Activated CD4-positive, alpha-beta T cell treated with anti-CD3 and anti-CD28 coated beads for 36 hours (primary cell): Measurements from ENCODE around the gene P2RY2. TPM values are rescaled to one million over a fixed set of nuclear protein-coding genes. Genes with fewer than 3 reads are reported as not detected.

Source experiments
- ATAC-seq: fragments of 200-7000 bp; cut with Tn5 transposase; one replicate; pipeline ENCODE4 v1.10.0; 2021; ENCODE audit warnings: mild to moderate bottlenecking, moderate library complexity
- CTCF ChIA-PET: fragments of 350-600 bp; sonication (Branson Sonifier 250); formaldehyde crosslinking; loops from one replicate; lab custom pipeline; 2021; ENCODE audit warnings: antibody characterized with exemption; lab: Charles Lee
- POLR2A ChIA-PET: fragments of 350-600 bp; sonication (Branson Sonifier 250); formaldehyde crosslinking; loops from one replicate; lab custom pipeline; 2021; ENCODE audit warnings: antibody characterized with exemption, inconsistent platforms; lab: Charles Lee
- DNase-seq: peaks from one replicate; pipeline ENCODE4 v3.0.0-alpha.2; 2020
- H3K27ac Mint-ChIP-seq: one replicate; pipeline ENCODE4 v1.8.0; 2021; ENCODE audit warnings: mixed read lengths
- H3K27me3 Mint-ChIP-seq: one replicate; pipeline ENCODE4 v1.8.0; 2021; ENCODE audit warnings: mixed read lengths
- H3K36me3 Mint-ChIP-seq: one replicate; pipeline ENCODE4 v1.8.0; 2021; ENCODE audit warnings: low read depth, mixed read lengths
- H3K4me1 Mint-ChIP-seq: one replicate; pipeline ENCODE4 v1.8.0; 2021; ENCODE audit warnings: mixed read lengths
- H3K4me3 Mint-ChIP-seq: one replicate; pipeline ENCODE4 v1.8.0; 2021; ENCODE audit warnings: mild to moderate bottlenecking, moderate library complexity, mixed read lengths
- H3K9me3 Mint-ChIP-seq: one replicate; pipeline ENCODE4 v1.8.0; 2021; ENCODE audit warnings: low read depth, mixed read lengths
- intact Hi-C, 2 experiments: fragments of 100-400 bp; cut with DNase I in 1 of 2; cut with micrococcal nuclease in 1 of 2; formaldehyde crosslinking; loops; one replicate each; pipeline versions ENCODE4 v1.14.2 to v1.15.1; 2022 to 2024; cut with DNase I, micrococcal nuclease
- total RNA-seq, 2 experiments: library from RNA; stranded (reverse); gene quantifications; one replicate each; pipeline ENCODE4 v1.2.3, GENCODE V29; 2021

The P2RY2 gene
- total RNA-seq, 2 experiments from 2014 or later, result not detected

- intact Hi-C loops, result loop anchor here in 1 of 2 experiments (1.0 kb wide), 1 partner anchor 52 kb away; no protein-coding TSS in a partner anchor
- Mint-ChIP-seq H3K36me3 (no peaks in the 10 kb centered on the region), H3K9me3 (no peaks in the 10 kb centered on the region), H3K27me3 (no peaks in the 10 kb centered on the region), H3K4me1 (peaks cover 2% of the 10 kb centered on the region), H3K4me3 (no peak overlapping the region), H3K27ac (no peak overlapping the region)
- ChIA-PET POLR2A (no interaction called here), CTCF (interaction anchor here (0.6 to 1.7 kb wide), 7 partner anchors 17 to 1097 kb away, joined by 3 to 7 read pairs (median 4); no protein-coding TSS in a partner anchor)
- no peak for ATAC-seq
- no peak for DNase-seq
Measured at GRCh38 chr11:73237471-73238290, 19.6 kb downstream of the P2RY2 start.

GRCh38 chr11:73239111-73239521, 21.0 kb downstream of the P2RY2 start:
- ChIA-PET CTCF (interaction anchor here (0.7 to 1.8 kb wide), 3 partner anchors 53 to 514 kb away, joined by 3 to 6 read pairs (median 5); no protein-coding TSS in a partner anchor), POLR2A (no interaction called here)
- peaks cover 2% of the 10 kb centered on the region for H3K4me1 Mint-ChIP-seq
- intact Hi-C loops, result no loop called here
- no peak overlapping the region for H3K4me3 Mint-ChIP-seq
- no peaks in the 10 kb centered on the region for H3K36me3 Mint-ChIP-seq
- H3K27me3 Mint-ChIP-seq, result no peaks in the 10 kb centered on the region
- ATAC-seq (no peak), DNase-seq (no peak)
- H3K9me3 Mint-ChIP-seq, result no peaks in the 10 kb centered on the region
- H3K27ac Mint-ChIP-seq, result no peak overlapping the region

- Mint-ChIP-seq H3K9me3 (no peaks in the 10 kb centered on the region), H3K27ac (no peak overlapping the region), H3K27me3 (no peaks in the 10 kb centered on the region), H3K4me1 (peaks cover 2% of the 10 kb centered on the region), H3K36me3 (no peaks in the 10 kb centered on the region), H3K4me3 (no peak overlapping the region)
- ATAC-seq (no peak), DNase-seq (no peak)
- intact Hi-C loops, result loop anchor here in 1 of 2 experiments (10.0 kb wide), 1 partner anchor 515 kb away; no protein-coding TSS in a partner anchor
- POLR2A ChIA-PET, result no interaction called here
- CTCF ChIA-PET, result interaction anchor here (0.7 to 1.8 kb wide), 3 partner anchors 54 to 514 kb away, joined by 3 to 6 read pairs (median 5); no protein-coding TSS in a partner anchor
Measured at GRCh38 chr11:73239571-73240189, 21.6 kb downstream of the P2RY2 start.

- ATAC-seq (no peak), DNase-seq (no peak)
- Mint-ChIP-seq H3K27me3 (no peaks in the 10 kb centered on the region), H3K9me3 (no peaks in the 10 kb centered on the region), H3K27ac (no peak overlapping the region), H3K36me3 (no peaks in the 10 kb centered on the region), H3K4me1 (peaks cover 2% of the 10 kb centered on the region), H3K4me3 (no peak overlapping the region)
- POLR2A ChIA-PET, result no interaction called here
- intact Hi-C loops, result loop anchor here in 1 of 2 experiments (10.0 kb wide), 1 partner anchor 515 kb away; no protein-coding TSS in a partner anchor
- CTCF ChIA-PET, result interaction anchor here (0.9 to 2.0 kb wide), 5 partner anchors 12 to 515 kb away, joined by 3 to 6 read pairs (median 5); no protein-coding TSS in a partner anchor
Measured at GRCh38 chr11:73240190-73240781, 22.2 kb downstream of the P2RY2 start.

- Mint-ChIP-seq H3K9me3 (no peaks in the 10 kb centered on the region), H3K27ac (no peak overlapping the region), H3K4me1 (peaks cover 2% of the 10 kb centered on the region), H3K27me3 (no peaks in the 10 kb centered on the region), H3K36me3 (no peaks in the 10 kb centered on the region), H3K4me3 (no peak overlapping the region)
- ChIA-PET POLR2A (no interaction called here), CTCF (interaction anchor here (0.7 to 2.0 kb wide), 3 partner anchors 8 to 57 kb away, joined by 3 to 7 read pairs (median 6); no protein-coding TSS in a partner anchor)
- DNase-seq, result no peak
- no peak for ATAC-seq
- intact Hi-C loops, result loop anchor here in 1 of 2 experiments (10.0 kb wide), 1 partner anchor 516 kb away; no protein-coding TSS in a partner anchor
Measured at GRCh38 chr11:73241300-73241699, 23.2 kb downstream of the P2RY2 start.

GRCh38 chr11:73242251-73243092, 24.4 kb downstream of the P2RY2 start:
- Mint-ChIP-seq H3K27me3 (no peaks in the 10 kb centered on the region), H3K9me3 (no peaks in the 10 kb centered on the region), H3K4me3 (no peak overlapping the region), H3K4me1 (peaks cover 2% of the 10 kb centered on the region), H3K36me3 (no peaks in the 10 kb centered on the region), H3K27ac (no peak overlapping the region)
- peak; percentile 87 for DNase-seq
- ChIA-PET CTCF (interaction anchor here (0.6 to 2.0 kb wide), 10 partner anchors 9 to 450 kb away, joined by 3 to 7 read pairs (median 3); no protein-coding TSS in a partner anchor), POLR2A (no interaction called here)
- peak; percentile 93 for ATAC-seq
- intact Hi-C loops, result loop anchor here (1.0 to 10.0 kb wide), 4 partner anchors 57 to 518 kb away; no protein-coding TSS in a partner anchor

- ChIA-PET CTCF (interaction anchor here (0.6 to 1.9 kb wide), 8 partner anchors 10 to 412 kb away, joined by 3 to 8 read pairs (median 3); no protein-coding TSS in a partner anchor), POLR2A (no interaction called here)
- H3K9me3 Mint-ChIP-seq, result no peaks in the 10 kb centered on the region
- no peak overlapping the region for H3K4me3 Mint-ChIP-seq
- peaks cover 2% of the 10 kb centered on the region for H3K4me1 Mint-ChIP-seq
- DNase-seq (no peak), ATAC-seq (no peak)
- intact Hi-C loops, result loop anchor here (2.0 to 10.0 kb wide), 2 partner anchors 518 kb away; no protein-coding TSS in a partner anchor
- H3K27me3 Mint-ChIP-seq, result no peaks in the 10 kb centered on the region
- H3K27ac Mint-ChIP-seq, result no peak overlapping the region
- H3K36me3 Mint-ChIP-seq, result no peaks in the 10 kb centered on the region
Measured at GRCh38 chr11:73243093-73243485, 25.0 kb downstream of the P2RY2 start.

GRCh38 chr11:73244589-73245240, 26.6 kb downstream of the P2RY2 start:
- Mint-ChIP-seq H3K4me1 (peaks cover 2% of the 10 kb centered on the region), H3K36me3 (no peaks in the 10 kb centered on the region), H3K4me3 (no peak overlapping the region), H3K27ac (no peak overlapping the region), H3K9me3 (no peaks in the 10 kb centered on the region), H3K27me3 (no peaks in the 10 kb centered on the region)
- no peak for ATAC-seq
- POLR2A ChIA-PET, result no interaction called here
- CTCF ChIA-PET, result interaction anchor here (0.8 to 2.6 kb wide), 8 partner anchors 11 to 417 kb away, joined by 3 to 8 read pairs (median 3); partner anchors contain the start of gene FCHSD2
- DNase-seq, result no peak
- intact Hi-C loops, result loop anchor here in 1 of 2 experiments (10.0 kb wide), 1 partner anchor 520 kb away; no protein-coding TSS in a partner anchor

- no peaks in the 10 kb centered on the region for H3K27me3 Mint-ChIP-seq
- POLR2A ChIA-PET, result no interaction called here
- H3K9me3 Mint-ChIP-seq, result no peaks in the 10 kb centered on the region
- H3K36me3 Mint-ChIP-seq, result no peaks in the 10 kb centered on the region
- ATAC-seq (no peak), DNase-seq (no peak)
- H3K4me1 Mint-ChIP-seq, result peaks cover 2% of the 10 kb centered on the region
- H3K4me3 Mint-ChIP-seq, result no peak overlapping the region
- intact Hi-C loops, result loop anchor here in 1 of 2 experiments (10.0 kb wide), 1 partner anchor 521 kb away; no protein-coding TSS in a partner anchor
- CTCF ChIA-PET, result interaction anchor here (1.0 to 2.6 kb wide), 4 partner anchors 12 to 62 kb away, joined by 3 to 8 read pairs (median 6); no protein-coding TSS in a partner anchor
- H3K27ac Mint-ChIP-seq, result no peak overlapping the region
Measured at GRCh38 chr11:73245461-73245860, 27.4 kb downstream of the P2RY2 start.
